Measurements from ENCODE around the gene CYTH1.

Gene CYTH1

DNA sequence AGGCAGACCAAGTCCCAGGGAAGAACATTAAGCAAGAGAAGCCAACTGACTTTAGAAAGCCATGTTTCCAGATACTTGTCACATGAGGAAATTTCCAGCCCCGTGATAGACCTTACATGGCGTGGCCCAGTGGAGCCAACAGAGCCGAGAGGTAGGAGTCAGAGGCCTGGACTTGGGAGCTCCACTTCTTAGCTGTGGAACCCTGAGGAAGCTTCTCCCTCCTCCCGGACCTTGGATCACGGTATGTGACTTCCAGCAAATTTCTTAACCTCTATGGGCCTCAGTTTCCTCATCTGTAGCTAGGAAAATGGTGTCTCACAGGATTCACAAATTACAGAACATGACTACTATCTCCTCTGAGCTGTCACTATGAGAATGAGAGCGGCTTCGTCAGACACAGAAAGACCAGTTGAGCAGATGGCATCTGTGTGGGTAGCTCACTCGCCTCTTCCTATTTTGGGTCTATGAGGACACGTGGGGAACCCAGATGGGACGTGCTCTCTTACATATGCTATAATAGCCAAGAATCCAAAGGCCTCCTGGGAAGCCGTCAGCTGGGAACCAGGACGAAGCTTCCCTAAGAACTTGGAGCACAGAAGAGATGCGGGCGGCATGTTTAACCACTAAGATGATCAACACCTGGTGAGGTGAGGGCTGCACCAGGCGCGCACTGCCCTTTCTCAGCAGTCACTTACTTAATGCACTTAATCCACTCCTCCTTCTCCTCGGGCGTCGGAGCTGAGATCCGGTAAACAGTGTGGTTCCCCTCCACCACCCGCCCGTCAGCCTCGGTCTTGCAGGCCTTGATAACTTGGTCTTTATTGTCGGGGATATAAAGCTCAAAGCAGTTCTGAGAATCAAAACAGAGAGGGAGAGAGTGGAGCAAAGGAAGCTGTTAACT is 102.3 kb downstream of the CYTH1 start:
- no peak for DNase-seq (ENCODE audit: extremely low read depth, insufficient read length)
- H3K4me3 ChIP-seq (replicated peaks; ENCODE audit: low read depth, low read length) = no peak overlapping the region
- peaks cover 72% of the 10 kb centered on the region for H3K36me3 ChIP-seq (ENCODE audit: control insufficient read depth, insufficient read depth, low read length)
- TF ChIP-seq, protein P1, sequence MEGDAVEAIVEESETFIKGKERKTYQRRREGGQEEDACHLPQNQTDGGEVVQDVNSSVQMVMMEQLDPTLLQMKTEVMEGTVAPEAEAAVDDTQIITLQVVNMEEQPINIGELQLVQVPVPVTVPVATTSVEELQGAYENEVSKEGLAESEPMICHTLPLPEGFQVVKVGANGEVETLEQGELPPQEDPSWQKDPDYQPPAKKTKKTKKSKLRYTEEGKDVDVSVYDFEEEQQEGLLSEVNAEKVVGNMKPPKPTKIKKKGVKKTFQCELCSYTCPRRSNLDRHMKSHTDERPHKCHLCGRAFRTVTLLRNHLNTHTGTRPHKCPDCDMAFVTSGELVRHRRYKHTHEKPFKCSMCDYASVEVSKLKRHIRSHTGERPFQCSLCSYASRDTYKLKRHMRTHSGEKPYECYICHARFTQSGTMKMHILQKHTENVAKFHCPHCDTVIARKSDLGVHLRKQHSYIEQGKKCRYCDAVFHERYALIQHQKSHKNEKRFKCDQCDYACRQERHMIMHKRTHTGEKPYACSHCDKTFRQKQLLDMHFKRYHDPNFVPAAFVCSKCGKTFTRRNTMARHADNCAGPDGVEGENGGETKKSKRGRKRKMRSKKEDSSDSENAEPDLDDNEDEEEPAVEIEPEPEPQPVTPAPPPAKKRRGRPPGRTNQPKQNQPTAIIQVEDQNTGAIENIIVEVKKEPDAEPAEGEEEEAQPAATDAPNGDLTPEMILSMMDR (IDR thresholded peaks at IDR 0.05; ENCODE audit: insufficient read depth, low read length, poor library complexity, severe bottlenecking) = no peak
- H3K27me3 ChIP-seq (replicated peaks; ENCODE audit: control insufficient read depth, insufficient read depth, low read length) = no peaks in the 10 kb centered on the region

DNA sequence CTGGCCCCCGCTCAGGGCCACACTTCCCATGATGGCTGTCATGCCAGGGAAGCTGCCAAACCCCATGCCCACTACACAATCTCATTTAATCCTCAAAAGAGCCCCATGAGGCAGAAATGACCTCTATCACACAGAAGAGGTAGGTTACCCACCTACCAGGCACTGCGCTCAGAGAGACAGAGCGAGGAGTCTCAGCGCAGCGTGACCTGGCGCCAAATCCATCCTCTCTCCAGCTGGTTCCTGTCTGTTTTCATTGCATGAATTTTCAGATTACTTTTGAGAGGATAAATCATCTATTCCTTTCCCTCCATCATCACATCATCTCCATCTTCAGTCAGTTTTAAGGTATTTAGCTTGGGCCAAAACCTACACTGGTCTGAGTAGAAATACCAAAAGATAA is 103.4 kb downstream of the CYTH1 start:
- TF ChIP-seq, protein P1 (IDR thresholded peaks at IDR 0.05; ENCODE audit: insufficient read depth, low read length, poor library complexity, severe bottlenecking) = no peak
- Histone ChIP-seq H3K27me3 (replicated peaks; ENCODE audit: control insufficient read depth, insufficient read depth, low read length) (no peaks in the 10 kb centered on the region), H3K4me3 (replicated peaks; ENCODE audit: low read depth, low read length) (no peak overlapping the region), H3K36me3 (ENCODE audit: control insufficient read depth, insufficient read depth, low read length) (peaks cover 74% of the 10 kb centered on the region)
- DNase-seq (ENCODE audit: extremely low read depth, insufficient read length) = no peak

DNA sequence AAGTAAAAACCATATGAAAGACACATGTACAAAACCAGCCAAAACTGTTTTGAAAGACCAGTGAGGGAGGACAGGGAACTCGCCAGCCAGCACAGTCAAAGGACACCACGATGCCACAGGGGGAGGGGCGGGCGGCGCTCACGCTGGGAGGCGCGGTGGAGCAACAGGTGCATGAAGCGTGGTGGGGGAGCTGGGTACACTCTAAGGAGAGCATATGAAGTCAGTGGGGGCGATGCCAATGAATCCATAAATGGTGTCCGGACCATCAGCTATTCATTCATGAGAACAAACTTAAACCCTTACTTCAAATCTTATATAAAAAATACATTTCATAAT is 103.9 kb downstream of the CYTH1 start:
- TF ChIP-seq, protein P1 (IDR thresholded peaks at IDR 0.05; ENCODE audit: insufficient read depth, low read length, poor library complexity, severe bottlenecking) = no peak
- no peak for DNase-seq (ENCODE audit: extremely low read depth, insufficient read length)
- Histone ChIP-seq H3K27me3 (replicated peaks; ENCODE audit: control insufficient read depth, insufficient read depth, low read length) (no peaks in the 10 kb centered on the region), H3K4me3 (replicated peaks; ENCODE audit: low read depth, low read length) (no peak overlapping the region), H3K36me3 (ENCODE audit: control insufficient read depth, insufficient read depth, low read length) (peaks cover 72% of the 10 kb centered on the region)

DNA sequence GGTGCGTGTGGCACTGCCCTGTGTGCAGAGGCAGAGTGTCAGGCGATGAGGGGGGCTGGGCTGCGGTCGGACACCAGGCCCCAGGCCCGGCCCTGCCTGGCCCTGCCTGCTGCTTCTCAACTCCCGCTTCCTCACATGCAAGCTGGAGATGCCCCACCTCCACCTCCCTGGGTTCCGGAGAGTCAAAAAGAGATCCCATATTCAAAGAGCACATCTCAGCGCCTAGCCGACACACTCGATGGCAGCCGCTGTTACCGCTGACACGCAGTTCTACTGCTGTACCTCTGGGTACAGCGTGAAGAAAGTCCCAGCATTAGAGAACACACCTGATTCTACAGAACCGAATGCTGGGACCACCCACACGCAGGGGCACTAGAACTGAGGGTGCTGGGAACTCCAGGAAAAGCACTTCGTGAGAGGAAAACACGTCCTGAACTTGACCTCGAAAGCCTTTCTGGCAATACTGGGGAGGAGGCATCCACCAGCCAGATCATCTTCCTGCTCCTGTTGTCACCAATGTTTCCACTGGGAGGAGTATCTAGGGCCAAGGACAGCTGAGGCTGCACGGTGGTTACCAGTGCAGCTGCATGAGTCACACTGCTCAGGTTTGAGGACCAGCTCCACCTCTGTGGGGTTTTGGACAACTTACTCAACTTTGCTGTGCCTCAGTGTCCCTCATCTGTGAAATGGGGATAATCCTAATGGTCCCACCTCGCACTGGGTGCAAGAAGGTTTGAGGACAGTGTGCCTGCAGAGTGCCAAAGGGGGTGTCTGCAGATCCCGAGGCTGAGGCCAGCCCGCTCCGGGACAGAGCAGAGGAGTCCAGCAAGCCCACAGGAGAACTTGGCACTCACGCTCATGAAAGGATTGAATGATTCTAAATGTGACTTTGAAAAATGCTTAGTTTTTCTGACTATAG is 104.5 kb downstream of the CYTH1 start:
- Histone ChIP-seq H3K4me3 (replicated peaks; ENCODE audit: low read depth, low read length) (no peak overlapping the region), H3K36me3 (ENCODE audit: control insufficient read depth, insufficient read depth, low read length) (peaks cover 73% of the 10 kb centered on the region), H3K27me3 (replicated peaks; ENCODE audit: control insufficient read depth, insufficient read depth, low read length) (no peaks in the 10 kb centered on the region)
- TF ChIP-seq, protein P1 (IDR thresholded peaks at IDR 0.05; ENCODE audit: insufficient read depth, low read length, poor library complexity, severe bottlenecking) = no peak
- DNase-seq (ENCODE audit: extremely low read depth, insufficient read length) = no peak

DNA sequence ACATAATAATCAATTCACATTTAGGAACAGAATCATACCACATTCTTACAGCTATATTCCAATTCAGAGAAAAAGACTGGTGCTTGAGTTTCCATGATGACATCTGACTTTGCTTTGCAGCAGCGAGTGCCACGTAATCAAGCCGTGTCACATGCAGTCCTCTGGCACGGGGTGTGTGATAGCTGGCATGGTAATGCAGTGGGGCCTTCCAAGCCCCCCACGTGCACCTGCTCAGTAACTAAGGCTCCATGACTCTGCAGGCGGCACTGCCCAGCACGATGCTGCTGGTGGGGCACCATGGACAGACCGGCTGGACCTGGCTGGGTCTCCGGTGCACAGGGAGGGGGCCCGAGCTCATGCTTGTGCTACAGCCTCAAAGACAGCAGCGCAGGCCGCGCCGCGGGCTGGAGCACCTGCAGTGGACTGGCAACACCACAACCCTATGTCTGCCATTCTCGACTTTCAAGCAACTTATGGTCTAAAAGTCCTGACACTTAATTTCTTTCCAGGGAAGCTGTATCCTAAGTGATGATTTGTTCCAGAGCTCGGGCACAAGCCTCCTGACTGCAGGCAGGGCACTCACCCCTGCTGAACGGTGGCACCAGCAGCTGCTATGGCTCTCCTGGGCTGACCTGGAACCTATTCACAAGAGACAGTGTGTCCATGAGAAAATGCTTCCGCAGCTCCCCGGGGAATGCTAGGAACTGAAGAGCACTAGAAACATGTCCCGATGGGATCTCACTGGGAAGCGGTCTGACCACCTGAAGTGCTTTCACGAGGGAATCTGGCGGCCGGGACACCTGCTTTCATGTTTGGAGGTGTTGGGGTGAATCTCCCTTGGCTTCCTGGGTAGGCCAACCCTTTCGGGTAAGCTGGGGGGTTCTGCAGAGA is 105.4 kb downstream of the CYTH1 start:
- H3K4me3 ChIP-seq (replicated peaks; ENCODE audit: low read depth, low read length) = no peak overlapping the region
- H3K27me3 ChIP-seq (replicated peaks; ENCODE audit: control insufficient read depth, insufficient read depth, low read length) = no peaks in the 10 kb centered on the region
- TF ChIP-seq, protein P1 (IDR thresholded peaks at IDR 0.05; ENCODE audit: insufficient read depth, low read length, poor library complexity, severe bottlenecking) = no peak
- peaks cover 71% of the 10 kb centered on the region for H3K36me3 ChIP-seq (ENCODE audit: control insufficient read depth, insufficient read depth, low read length)
- DNase-seq (ENCODE audit: extremely low read depth, insufficient read length) = no peak
